ENCODE data around the gene SIK2. TPM values are rescaled to one million over a fixed set of nuclear protein-coding genes. Genes with fewer than 3 reads are reported as not detected.

The SIK2 gene
- polyA plus RNA-seq, 1 donor from 2014 or later = 9.0 TPM

GRCh38 chr11:111623527-111624030 is 21.3 kb downstream of the SIK2 start:
- Histone ChIP-seq H3K4me2 (ENCODE audit: low read length) (no peak overlapping the region), H2AFZ (ENCODE audit: low read depth, low read length) (no peak overlapping the region), H3K36me3 (ENCODE audit: insufficient read depth, low read length) (peaks cover 19% of the 10 kb centered on the region), H3F3A (ENCODE audit: insufficient read depth, low read length, poor library complexity, severe bottlenecking) (no peaks in the 10 kb centered on the region), H3K27ac (ENCODE audit: low read length) (no peak overlapping the region), H3K9me2 (ENCODE audit: insufficient read depth, low read length) (no peaks in the 10 kb centered on the region), H3K9me3 (ENCODE audit: low read length) (no peaks in the 10 kb centered on the region), H3K4me3 (ENCODE audit: low read length) (no peak overlapping the region), H3K27me3 (ENCODE audit: insufficient read depth, low read depth, low read length) (no peaks in the 10 kb centered on the region), H3K79me2 (replicated peaks; ENCODE audit: insufficient read depth, low read length) (no peaks in the 10 kb centered on the region), H4K20me1 (ENCODE audit: insufficient read depth) (no peaks in the 10 kb centered on the region), H3K9ac (ENCODE audit: low read length) (no peak overlapping the region)
- no peak for TF ChIP-seq TAF1 (IDR thresholded peaks at IDR 0.05; ENCODE audit: low read depth)
- TF ChIP-seq CTCF (IDR thresholded peaks at IDR 0.05; ENCODE audit: poor library complexity, severe bottlenecking) = no peak
- no peak for TF ChIP-seq EZH2 (IDR thresholded peaks at IDR 0.05; ENCODE audit: borderline replicate concordance, insufficient read depth, low read length, poor library complexity, severe bottlenecking)
- TF ChIP-seq POLR2AphosphoS5 (IDR thresholded peaks at IDR 0.05) = no peak
- TF ChIP-seq MXI1 (conservative IDR thresholded peaks at IDR 0.05; ENCODE audit: poor library complexity, severe bottlenecking) = no peak
- no peak for TF ChIP-seq RAD21 (conservative IDR thresholded peaks at IDR 0.05)
- no peak for TF ChIP-seq EP300 (conservative IDR thresholded peaks at IDR 0.05; ENCODE audit: poor library complexity, severe bottlenecking)
- no peak for TF ChIP-seq SMC3 (conservative IDR thresholded peaks at IDR 0.05; ENCODE audit: poor library complexity)
- TF ChIP-seq REST (IDR thresholded peaks at IDR 0.05; ENCODE audit: borderline replicate concordance) = no peak

DNA sequence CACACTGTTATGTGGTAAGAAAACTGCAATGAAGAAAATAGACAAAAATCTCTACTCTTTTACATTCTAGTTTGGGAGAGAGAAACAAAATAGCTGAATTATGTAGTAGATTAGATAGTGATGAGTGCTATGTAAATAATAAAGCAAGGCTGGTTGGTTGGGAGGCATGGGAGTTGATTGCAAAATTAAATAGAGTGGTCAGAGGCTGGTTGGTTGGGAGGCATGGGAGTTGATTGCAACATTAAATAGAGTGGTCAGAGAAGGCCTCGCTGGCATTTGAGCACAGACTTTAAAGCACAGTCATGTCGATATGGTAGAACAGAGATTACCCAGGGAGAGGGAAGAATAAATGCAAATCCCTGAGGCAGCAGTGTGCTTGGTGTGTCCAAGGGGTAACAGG is 22.4 kb downstream of the SIK2 start:
- Histone ChIP-seq H3K9me3 (ENCODE audit: low read length) (no peaks in the 10 kb centered on the region), H3K79me2 (replicated peaks; ENCODE audit: insufficient read depth, low read length) (no peaks in the 10 kb centered on the region), H3K27me3 (ENCODE audit: insufficient read depth, low read depth, low read length) (no peaks in the 10 kb centered on the region), H2AFZ (ENCODE audit: low read depth, low read length) (no peak overlapping the region), H3K36me3 (ENCODE audit: insufficient read depth, low read length) (peaks cover 17% of the 10 kb centered on the region), H3F3A (ENCODE audit: insufficient read depth, low read length, poor library complexity, severe bottlenecking) (no peaks in the 10 kb centered on the region), H3K4me2 (ENCODE audit: low read length) (no peak overlapping the region), H4K20me1 (ENCODE audit: insufficient read depth) (no peaks in the 10 kb centered on the region), H3K9me2 (ENCODE audit: insufficient read depth, low read length) (no peaks in the 10 kb centered on the region), H3K4me3 (ENCODE audit: low read length) (no peak overlapping the region), H3K9ac (ENCODE audit: low read length) (no peak overlapping the region), H3K27ac (ENCODE audit: low read length) (no peak overlapping the region)
- no peak for TF ChIP-seq POLR2AphosphoS5 (IDR thresholded peaks at IDR 0.05)
- no peak for TF ChIP-seq REST (IDR thresholded peaks at IDR 0.05; ENCODE audit: borderline replicate concordance)
- no peak for TF ChIP-seq CTCF (IDR thresholded peaks at IDR 0.05; ENCODE audit: poor library complexity, severe bottlenecking)
- no peak for TF ChIP-seq EP300 (conservative IDR thresholded peaks at IDR 0.05; ENCODE audit: poor library complexity, severe bottlenecking)
- no peak for TF ChIP-seq SMC3 (conservative IDR thresholded peaks at IDR 0.05; ENCODE audit: poor library complexity)

Measured in neural cell (in vitro differentiated cells).